NCI-H1694 treated with DMSO at 0.1 percent for 48 hours (cell line): ENCODE results near the gene CTDSP2.
A peak's percentile ranks its signal among the peaks of the same experiment; 100 is the strongest.
"Not testable (repeated sequence)": the region's sequence is repeated elsewhere in the genome, so short reads cannot be mapped to it uniquely, and the experiment has no call there.

Experiments
- DNase-seq: peaks from one replicate; lab custom pipeline; 2025; lab: John Stamatoyannopoulos, UW

CTDSP2 gene

DNA sequence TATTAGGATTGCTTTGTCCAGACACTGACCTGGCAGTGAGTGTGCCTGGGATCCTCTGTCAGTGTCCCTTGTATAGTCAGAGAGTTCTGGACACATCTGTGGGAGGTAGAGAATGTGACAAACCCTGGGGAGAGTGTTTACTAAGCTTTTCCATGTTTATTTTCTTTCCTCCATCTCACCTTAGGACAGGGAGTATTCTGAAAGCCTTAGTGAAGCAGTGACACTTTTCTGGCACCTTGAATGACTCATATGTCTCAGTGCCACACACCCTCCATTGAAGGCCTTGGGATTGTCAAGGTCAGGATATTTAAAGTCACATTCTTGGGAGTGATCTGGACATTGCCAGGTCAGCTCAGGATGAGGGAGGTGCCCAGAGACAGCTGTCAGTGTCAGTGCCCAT, 34.9 kb upstream of the CTDSP2 start:
- no peak for DNase-seq

DNA sequence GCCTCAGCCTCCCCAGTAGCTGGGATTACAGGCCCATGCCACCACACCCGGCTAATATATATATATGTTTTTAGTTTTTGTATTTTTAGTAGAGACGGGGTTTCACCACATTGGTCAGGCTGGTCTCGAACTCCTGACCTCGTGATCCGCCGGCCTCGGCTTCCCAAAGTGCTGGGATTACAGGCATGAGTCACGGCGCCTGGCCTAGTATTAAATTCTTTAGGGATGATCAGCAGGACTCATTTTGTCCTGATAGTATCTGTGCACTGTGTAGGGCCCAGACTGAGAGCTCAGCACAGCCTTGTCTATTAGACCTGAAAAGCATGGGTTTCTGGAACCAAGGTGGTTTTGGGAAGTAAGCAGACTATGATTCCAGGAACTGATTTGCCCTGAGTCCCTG, 34.5 kb upstream of the CTDSP2 start:
- not testable (repeated sequence) for DNase-seq

DNA sequence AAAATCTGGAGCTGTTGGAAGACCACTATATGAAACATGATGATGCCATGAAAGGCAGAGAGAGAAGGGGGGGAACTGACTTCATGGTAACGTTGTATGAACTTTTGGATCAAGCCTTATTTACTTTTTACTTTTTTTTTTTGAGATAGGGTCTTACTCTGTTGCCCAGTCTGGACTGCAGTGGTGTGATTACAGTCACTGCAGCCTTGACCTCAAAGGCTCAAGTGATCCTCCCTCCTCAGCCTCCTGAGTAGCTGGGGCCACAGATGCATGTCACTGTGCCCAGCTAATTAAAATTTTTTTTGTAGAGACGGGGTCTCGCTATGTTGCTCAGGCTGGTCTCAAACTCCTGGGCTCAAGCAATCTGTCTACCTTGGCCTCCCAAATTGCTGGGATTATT, 31.3 kb upstream of the CTDSP2 start:
- DNase-seq: no peak

DNA sequence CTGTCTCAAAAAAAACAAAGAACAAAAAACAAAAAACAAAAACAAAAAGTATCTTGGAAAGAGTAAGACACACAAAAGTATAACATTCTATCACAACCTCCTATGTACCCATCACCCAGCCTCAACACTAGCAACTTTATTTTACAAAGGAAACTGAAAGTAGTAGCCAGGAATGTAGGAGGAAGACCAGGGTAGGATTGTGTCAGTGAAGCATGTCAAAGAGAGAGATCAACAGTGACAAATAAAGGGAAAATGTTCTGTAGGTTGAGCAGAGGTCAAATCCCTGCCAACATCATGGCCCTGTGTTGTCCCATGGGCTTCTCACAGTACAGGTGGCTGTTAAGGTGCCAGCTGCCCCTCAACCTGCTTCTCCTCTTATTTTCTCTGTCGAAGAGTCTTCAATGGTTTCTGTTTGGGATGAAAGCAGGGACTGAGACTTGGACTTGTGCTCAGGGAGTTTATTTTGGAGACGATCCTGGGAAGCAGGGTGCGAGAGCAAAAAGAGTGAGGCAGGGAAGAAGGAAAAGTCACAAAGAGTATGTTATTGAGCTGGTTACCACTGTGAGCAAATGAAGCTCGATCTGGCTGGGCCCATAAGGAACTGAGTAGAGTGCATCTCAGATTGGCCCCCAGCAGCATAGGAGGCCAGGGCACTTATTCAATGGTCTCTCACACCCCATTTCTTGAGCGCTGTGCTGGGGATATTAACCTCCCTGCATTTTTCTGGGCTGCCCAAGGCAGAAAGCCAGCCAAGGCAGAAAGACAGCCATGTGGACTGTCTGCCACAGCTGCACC, 29.4 kb upstream of the CTDSP2 start:
- DNase-seq: no peak

DNA sequence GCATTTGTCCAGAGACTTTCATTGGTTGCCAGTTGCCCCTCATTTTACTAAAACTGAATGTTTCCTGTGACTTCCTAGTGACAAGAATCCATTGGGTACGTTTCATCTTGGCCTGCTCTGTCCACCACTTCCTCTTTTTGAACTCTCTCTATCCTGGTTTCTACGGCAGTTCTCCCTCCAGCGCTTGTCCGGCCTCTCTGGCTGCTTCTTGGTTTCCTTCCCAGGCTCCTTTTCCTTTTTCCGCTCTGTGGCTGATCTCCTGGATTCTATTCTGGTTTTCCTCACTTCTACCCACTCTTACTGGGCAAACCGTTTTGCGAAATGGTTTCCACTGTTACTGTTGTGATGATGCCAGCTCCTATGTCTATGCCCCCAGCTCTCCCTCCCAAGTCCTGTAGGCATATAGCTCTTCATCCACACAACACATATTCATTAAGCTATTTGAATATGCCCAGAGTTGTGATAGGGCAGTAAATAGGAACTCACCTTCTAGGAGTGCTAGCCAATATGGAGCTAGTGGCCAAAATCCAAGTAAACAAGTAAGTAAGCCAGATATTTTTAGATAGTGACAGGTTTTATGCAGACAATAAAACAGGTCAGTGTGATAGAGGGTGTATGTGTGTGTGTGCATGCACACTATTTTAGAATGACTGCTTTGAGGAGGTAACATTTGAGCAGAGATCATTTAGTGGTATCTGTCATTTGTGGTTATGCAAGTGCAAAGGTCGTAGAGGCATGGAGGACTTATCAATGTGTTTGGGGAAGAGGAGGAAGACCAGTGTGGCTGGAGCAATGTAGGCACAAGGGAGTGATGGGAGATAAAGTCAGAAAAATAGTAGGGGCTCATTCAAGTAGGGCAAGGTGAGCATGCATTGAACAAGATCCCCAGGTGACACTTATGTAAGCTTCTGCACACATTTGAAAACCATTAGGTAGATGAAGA, 27.9 kb upstream of the CTDSP2 start:
- no peak for DNase-seq

DNA sequence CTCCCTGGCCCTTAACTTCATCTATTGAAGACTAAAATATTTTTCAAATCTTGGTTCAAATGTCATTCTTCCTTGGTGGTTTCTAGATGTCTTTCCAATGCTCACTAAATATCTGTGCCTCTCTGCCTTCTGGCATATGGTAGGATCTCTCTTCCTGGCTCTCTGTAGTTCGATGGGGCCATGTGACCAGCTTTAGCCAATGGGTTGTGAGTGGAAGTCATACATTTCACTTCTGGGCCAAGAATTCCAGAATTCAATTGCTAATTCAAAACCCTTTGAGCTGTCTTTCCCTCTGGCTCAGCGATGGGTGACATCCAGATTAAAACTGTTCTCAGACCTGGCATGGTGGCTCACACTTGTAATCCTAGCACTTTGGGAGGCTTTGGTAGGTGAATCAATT, 25.8 kb upstream of the CTDSP2 start:
- DNase-seq: no peak

DNA sequence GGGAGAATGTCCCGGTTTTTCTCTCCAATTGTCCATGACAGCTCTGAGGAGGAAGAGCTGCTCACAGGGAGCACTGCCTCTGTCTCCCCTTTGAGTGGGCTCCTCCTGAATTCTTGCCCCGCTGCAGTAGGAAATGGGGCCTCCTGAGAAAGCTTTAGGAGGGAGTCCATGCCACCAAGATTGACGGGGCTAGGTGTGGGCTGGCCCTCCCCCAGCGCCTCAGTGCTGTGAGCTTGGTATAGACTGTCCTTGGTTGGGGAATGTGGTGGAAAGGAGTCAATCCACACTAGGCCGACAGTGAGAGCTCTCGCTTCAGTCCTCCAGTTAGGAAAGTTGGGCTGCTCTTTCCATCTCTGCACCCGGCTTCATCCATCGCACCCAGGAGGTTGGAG, 23.4 kb upstream of the CTDSP2 start:
- DNase-seq: no peak

DNA sequence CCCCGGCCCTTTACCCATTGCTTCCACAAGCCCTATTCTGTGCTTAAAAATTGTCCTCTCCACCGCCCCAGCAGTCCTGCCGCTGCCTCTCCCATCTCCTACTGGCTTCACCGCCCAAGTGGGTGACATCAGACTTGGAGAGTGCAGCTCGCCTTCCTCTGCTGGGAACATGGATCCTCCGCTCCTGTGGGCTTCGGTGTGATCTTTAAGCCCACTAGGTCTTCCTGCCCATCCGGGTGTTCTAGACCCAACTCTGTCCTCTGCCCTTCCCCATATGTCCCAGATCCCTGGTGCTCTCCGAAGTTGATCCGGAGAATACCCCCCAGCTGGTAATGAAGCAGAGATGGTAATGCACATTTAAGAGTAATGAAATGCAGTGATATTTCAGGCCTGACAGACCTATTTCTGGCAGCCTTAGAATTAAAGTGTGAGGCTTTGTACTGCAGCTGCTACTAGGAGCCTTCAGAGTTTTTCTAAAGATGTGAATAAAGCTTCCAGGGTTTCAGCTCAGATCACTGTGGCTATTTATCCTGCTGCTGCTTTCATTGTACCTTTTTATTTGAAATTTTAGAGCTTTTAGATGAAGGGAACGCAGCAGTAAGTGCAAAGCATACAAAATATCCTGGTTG, 22.9 kb upstream of the CTDSP2 start:
- no peak for DNase-seq

DNA sequence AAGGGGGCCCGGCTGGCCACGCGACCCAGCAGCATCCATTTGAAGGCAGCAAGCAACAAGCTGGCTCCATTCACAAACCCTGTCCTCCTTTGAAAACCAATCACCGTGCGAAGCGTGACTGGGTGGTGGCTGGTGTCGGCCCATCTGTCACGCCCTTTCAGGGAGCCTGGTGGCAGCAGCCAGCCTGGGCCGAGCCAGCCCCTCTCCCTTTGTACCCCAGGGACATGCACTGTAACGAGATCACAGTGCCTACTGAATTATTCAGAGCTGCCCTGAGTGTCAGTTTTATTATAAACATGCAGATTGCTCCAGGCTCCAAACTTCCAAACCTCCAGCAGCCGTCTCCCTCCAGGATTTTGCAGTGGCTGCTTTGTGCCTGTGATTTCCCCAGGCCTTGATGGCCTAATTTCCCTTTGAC, 22.3 kb upstream of the CTDSP2 start:
- peak; percentile 93 for DNase-seq

DNA sequence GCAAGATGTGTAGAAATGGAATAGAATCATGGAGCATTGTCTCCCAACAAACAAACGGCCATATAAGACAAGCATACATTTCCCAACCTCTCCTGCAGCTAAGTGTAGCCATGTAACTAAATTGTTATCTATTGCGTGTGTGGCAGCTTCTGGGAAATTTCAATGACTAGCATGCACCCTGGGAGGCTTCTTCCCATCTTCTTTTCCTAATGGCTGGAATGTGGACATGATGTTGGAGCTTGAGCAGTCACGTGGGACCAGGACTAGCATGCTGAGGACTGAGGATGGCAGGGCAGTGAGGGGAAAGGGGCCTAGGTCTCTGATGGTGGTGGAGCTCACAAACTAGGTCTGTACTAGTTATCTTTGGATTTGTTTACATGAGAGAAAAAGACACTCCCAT, 21.7 kb upstream of the CTDSP2 start:
- DNase-seq: no peak

DNA sequence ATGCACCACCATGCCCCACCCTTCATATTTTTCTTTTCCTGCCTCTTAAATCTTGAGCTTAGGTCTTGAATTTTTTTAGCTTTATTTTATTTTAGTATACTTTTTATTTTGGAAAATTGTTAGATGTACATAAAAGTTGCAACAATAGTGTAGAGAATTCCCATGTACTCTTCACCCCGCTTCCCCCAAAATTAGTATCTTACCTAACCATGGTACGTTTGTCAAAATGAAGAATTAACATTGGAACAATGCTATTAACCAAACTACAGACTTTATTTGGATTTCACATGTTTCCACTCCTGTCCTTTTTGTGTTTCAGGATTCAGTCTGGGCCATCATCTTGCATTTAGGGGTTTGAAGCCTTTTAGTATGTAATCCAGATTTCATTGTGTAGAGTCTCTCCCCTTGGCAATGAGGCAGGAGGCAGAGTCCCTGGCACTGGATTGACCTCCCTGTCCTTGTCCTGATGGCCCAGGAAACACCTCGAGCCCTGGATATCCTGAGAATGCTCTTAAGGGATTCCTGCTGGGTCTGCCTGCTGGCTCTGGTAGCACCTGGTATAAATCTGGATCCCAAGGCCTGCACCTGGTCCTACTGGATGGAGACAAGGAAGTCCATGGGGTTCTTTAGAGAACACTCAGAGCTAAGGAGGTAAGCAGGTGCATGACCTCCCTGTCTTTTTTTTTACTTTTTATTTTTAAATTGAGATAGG, 19.9 kb upstream of the CTDSP2 start:
- no peak for DNase-seq

DNA sequence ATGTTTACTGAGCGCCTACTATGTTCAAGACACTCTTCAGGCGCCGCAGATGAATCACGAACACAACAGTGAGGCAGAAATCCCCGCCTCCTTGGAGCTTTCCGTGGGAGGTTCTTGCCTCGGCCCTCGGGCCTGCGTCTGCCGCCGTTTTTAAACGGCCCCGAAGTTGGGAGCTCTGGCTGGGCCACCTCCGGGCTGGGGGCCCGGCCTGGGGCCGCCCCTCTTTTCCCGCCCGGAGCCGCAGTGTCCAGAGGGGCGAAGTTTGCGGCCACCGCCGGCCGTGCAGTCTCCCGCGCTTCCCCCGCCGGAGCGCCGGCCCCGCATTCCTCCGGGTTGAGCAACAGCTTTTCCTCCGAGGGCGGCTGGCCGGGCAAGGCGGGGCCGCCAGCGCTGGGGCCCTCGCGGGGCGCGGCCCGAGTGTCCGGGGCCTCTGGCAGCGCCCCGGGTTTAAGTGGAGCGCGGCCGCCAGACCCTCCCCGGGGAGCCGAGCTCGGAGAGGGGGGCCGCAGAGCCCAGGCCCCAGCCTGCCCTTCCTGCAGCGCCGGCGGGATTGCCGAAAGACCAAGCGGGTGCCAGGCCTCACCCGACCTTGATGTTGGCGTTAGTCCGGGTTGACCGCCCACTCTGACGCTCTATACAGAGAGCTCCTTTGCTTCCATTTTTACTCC, 18.7 kb upstream of the CTDSP2 start:
- no peak for DNase-seq

DNA sequence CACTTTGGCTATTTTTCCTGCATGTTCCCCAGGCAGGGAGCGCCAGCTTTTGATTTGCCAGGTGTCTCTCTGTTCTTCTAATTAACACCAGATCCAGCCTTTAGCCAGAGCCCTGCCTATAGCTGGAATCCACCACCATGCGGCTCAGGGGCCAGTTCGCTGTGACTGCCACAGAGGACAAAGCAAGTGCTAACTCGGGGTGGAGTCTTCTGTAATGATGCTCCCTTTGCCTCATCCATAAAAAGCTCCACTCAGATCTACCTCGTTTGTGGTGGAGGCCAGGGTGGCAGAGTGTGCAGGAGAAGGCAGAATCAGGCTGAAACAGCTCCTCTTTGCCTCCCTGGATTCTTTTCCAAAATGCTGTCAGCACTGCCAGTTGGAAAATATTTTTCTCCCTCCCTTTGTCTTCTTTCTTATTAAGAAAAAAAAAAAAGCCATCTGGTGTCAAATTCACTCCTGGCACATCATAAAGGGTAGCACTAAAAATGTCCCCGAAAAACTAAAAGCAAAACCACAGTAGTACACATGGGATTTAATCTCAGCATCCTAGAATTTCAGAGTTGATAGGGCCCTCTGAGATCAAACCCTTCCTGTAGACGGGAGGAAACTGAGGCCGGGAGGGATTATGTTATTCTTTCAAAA, 18.0 kb upstream of the CTDSP2 start:
- peak; percentile 45 for DNase-seq

DNA sequence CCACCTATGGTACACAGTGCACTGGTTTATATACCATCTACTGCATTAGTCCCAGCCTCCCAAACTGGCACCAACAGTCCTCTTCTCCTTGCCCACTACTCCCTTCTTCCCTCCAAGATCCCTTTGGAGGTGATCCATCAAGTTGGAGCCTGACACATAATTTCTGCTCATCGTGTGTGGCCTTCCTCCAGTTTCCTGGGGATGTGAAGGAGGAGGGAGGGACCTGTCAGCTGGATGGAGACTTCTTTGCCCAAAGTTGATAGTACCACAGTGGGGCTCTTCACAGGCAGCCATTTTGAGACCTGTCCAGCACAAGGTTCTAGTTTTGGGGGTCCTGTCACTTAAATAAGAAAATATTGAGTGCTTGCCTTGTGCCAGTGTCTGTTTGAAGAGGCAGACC, 17.1 kb upstream of the CTDSP2 start:
- no peak for DNase-seq

DNA sequence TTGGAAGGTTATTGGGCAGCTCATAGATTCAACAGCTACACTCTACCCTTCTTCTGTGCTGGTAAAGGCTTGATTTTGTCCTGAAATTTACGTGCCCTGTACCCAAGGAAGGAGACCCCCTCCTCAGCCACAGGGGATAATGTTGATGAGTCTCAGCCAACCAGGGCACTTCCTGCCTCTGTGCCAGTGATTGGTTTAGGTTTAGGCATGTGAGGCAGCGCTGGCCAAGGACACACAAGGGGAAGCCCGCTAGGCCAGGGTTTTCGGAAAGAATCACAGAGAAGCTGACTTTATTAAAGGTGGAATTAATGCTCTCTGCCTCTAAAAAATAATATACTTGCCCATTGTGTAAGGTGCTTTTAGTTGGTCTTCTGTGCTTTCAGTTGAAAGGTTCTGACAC, 15.4 kb upstream of the CTDSP2 start:
- DNase-seq: no peak

DNA sequence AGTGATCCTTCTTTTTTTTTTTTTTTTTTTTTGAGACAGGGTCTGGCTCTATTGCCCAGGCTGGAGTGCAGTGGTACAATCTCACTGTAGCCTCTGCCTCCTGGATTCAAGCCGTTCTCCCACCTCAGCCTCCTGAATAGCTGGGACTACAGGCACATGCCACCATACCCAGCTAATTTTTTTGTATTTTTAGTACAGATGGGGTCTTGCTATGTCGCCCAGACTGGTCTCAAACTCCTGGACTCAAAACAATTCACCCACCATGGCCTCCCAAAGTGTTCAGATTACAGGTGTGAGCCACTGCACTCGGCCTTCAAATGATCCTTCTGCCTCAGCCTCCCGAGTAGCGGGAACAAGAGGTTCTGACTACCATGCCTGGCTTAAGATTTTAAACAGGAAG, 14.4 kb upstream of the CTDSP2 start:
- DNase-seq: not testable (repeated sequence)

DNA sequence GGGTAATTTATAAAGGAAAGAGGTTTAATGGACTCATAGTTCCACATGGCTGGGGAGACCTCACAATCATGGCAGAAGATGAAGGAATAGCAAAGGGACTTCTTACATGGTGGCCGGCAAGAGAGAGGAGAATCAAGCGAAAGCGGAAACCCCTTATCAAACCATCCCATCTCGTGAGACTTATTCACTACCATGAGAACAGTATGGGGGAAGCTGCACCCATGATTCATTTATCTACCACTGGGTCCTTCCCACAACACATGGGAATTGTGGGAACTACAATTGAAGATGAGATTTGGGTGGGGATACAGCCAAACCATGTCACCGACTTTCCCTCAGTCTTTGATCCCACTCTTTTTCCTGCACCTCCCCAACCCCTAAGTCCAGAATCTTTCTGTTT, 12.6 kb upstream of the CTDSP2 start:
- no peak for DNase-seq

DNA sequence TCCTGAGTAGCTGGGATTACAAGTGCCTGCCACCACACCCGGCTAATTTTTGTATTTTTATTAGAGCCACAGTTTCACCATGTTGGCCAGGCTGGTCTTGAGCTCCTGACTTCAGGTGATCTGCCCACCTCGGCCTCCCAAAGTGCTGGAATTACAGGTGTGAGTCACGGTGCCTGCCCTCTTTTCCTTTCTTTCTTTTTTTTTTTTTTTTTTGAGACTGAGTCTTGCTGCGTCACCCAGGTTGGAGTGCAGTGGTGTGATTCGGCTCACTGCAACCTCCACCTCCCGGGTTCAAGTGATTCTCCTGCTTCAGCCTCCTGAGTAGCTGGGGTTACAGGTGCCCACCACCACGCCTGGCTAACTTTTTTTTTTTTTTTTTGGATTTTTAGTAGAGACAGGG, 11.6 kb upstream of the CTDSP2 start:
- DNase-seq: not testable (repeated sequence)

DNA sequence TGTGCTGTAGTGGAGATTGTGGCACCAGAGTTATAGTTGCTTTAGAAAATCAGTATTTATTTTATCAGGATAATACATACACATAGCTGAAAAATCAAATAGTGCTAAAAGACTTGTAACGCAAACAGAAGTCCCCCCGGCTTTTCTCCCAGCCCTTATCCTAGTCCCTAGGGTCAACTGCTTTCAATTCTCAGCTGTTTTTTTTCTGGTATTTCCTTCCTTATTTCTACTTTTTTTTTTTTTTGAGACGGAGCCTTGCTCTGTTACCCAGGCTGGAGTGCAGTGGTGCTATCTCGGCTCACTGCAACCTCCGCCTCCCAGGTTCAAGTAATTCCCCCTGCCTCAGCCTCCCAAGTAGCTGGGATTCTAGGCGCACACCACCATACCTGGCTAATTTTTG, 8.4 kb upstream of the CTDSP2 start:
- no peak for DNase-seq

DNA sequence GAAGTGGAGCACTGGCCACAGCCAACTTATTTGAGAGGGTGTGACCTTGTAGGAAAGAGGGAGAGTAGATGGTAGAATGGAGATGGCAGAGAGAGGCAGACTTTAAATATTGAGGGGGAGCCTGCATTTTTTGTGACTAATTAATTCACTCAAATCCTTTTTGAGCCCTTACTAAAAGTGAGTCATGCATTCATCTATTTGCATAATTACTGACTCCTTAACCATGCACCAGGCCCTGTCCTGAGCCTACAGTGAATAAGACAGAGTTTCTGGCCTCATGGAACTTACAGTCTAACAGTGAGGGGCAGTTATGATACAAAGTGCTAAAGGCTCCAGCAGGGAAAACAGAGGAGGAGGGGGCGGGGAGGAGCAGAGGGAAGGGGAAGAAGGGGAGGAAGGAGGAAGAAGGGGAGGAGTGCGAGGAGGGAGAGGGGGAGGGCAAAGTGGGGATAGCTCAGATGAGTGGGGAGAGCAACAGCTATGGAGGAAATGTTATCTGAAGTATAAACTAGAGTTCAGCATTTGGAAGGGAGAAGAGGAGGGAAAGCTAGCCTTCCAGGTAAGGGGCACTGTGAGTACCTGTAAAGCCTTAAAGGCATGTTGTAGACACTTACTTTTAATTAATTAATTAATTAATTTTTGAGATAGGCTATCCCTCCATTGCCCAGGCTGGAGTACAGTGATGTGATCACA, 7.5 kb upstream of the CTDSP2 start:
- DNase-seq: no peak
